ENCODE measurements around the gene SOWAHA.
"Not testable (repeated sequence)": the region's sequence is repeated elsewhere in the genome, so short reads cannot be mapped to it uniquely, and the experiment has no call there.

The SOWAHA gene

DNA sequence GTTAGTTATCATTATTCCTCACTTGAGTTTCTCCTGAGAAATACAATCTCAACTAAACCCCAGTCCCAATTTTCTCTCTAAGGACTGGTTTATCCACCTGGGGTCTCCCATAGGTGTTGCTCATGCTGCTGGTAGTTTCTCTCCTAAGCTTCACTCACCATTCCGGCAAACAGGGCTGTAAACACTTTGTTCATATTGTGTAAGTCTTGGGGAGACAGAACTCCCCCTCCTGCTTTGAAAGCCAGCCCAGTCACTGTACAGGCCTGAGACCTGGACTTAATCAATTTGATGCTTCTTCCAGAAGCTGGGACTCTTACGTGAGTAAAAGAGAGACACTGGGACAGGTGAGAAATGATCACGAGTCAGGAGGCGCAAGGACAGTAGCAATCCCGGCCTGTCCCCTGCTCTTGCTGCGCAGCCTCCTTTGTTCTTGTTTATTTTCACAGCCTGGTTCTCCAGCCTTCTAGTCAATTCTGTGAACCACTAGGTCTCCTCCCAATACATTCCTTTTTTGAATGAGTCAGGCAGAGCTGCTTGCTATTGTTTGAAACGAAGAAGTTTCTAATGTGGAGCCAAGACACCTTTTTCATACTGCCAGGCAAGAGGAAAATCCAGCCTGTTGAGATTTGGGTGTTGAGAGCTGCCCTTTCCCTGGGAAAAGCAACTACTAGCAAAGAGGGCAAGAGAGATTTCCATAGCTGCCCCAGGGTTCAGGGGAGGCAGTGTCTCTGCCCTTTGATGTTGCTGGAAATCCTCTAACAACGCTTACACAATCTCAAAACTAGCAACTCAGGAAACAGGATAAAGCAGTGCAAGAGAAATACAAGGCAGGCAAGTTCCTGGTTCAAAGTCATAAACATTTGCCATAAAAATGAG is 26.6 kb downstream of the SOWAHA start:
- intact Hi-C loops (cut with DNase I) = loop anchor here (10.0 kb wide), 1 partner anchor 125 kb away; the partner anchor contains the start of gene AFF4
- DNase-seq = no peak

DNA sequence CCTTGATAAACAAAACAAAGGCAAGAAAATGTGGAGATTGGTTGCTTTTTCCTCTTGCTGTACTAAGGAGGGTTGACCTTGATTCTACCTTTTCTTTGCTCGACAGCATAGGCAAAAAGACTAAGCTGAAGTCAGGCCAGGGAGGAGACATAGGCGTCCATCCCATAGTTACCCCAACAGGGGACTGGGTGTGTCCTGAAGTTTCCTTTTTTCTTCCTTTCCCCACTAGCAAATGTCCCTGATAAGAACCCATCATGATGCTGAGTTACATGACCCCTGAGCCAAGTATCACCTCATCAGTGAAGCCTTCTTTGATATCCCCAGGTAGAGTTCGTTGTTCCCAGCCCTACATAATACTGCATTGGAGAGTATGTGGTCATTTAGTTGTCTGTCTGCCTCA is 27.2 kb downstream of the SOWAHA start:
- DNase-seq = no peak
- intact Hi-C loops (cut with DNase I) = no loop called here

DNA sequence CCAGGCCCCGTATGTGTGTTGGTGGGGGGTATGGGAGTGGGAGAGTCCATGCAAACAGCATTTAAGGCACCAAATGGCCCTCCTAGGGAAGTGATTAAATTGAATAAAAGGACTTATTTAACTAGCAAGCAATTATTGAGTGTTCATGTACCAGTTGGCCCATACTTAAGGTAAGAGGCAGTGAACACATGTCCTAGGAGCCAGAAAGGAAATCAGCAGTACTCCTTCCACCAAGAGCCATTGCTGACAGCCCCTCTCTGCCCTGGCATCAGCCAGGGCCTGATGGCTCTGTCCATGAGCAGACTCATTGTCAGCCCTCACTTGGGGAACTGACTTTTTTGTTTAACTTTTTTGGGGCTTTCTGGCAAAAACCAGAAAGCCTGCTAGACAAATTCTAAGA is 27.8 kb downstream of the SOWAHA start:
- DNase-seq = no peak
- intact Hi-C loops (cut with DNase I) = no loop called here

- no peak for DNase-seq
- intact Hi-C loops (cut with DNase I) = no loop called here
Observed at GRCh38 chr5:132841305-132841704, 28.2 kb downstream of the SOWAHA start.

DNA sequence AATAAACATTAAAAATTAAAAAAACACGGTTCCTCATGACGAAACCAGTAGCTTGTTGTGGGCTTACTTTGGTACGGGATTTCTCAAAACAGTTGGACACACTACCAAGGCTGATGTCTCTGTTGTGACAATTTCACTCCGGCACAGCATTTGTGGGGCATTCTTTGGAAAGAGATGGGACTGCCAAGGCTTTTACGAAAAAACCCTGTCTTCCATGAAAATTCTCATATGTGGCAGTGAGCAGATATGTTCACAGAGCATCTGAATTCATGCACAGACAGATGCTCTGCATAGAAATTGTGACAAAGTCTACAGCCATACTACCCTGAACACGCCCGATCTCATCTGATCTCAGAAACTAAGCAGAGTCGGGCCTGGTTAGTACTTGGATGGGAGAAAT is 35.2 kb downstream of the SOWAHA start:
- no peak for DNase-seq
- intact Hi-C loops (cut with DNase I) = no loop called here

GRCh38 chr5:132849347-132849746 is 36.2 kb downstream of the SOWAHA start:
- no peak for DNase-seq
- intact Hi-C loops (cut with DNase I) = no loop called here

GRCh38 chr5:132850066-132850465 is 37.0 kb downstream of the SOWAHA start:
- intact Hi-C loops (cut with DNase I) = no loop called here
- DNase-seq = no peak

DNA sequence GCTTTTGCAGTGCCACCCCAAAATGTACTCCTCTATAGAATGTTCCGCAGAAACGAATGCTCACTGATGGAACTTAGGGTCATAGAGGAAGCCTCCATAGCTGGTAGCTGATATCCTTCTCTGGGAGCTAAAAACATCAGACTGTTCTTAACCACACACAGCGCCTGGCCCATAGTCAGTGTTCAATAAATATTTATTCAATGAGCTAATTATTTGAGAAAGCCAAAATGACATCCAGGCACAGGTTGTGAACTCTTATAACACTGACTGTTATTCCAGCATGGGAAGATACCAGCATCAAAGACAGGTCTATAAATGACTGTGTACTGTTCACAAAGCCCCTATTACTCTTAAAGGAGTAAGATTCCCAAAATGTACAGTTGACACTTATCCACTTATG is 40.2 kb downstream of the SOWAHA start:
- DNase-seq = no peak
- intact Hi-C loops (cut with DNase I) = no loop called here

DNA sequence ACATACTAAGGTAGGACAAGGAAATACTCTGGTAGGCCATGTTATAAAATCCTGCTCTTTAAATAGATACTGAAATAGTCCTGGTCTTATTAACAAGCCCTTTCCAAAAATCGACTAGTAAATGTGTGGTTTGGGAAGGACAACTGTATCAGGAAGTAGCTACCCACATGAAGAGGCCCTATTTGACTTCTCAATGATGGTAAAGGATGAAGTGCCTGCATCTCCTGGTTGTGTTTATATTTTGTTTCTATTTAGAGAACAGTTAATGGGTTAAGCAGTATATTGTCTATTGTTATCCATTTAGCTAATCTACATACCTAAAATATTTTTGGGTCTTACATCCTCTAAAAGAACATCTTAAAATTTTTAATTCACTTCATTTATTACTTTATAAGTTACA is 40.7 kb downstream of the SOWAHA start:
- no peak for DNase-seq
- intact Hi-C loops (cut with DNase I) = no loop called here

- intact Hi-C loops (cut with DNase I) = no loop called here
- DNase-seq = no peak
Observed at GRCh38 chr5:132854301-132854700, 41.2 kb downstream of the SOWAHA start.

- DNase-seq = not testable (repeated sequence)
Observed at GRCh38 chr5:132854992-132855391, 41.9 kb downstream of the SOWAHA start.

DNA sequence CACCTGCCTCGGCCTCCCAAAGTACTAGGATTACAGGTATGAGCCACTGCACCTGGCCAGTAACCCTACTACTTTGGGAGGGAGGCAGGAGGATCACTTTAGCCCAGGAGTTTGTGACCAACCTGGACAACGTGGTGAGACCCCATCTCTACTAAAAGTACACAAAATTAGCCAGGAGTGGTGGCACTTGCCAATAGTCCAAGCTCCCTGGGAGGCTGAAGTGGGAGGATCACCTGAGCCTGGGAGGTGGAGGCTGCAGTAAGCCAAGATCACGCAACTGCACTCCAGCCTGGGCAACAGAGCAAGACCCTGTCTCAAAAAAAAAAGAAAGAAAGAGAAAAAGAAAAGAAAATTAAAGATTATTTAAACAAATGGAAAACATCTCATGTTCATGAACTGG is 42.9 kb downstream of the SOWAHA start:
- DNase-seq = no peak
- intact Hi-C loops (cut with DNase I) = no loop called here

More at GRCh38 chr5:132854992-132855391, 41.9 kb downstream of the SOWAHA start:
- intact Hi-C loops (cut with DNase I) = not testable (repeated sequence)

DNA sequence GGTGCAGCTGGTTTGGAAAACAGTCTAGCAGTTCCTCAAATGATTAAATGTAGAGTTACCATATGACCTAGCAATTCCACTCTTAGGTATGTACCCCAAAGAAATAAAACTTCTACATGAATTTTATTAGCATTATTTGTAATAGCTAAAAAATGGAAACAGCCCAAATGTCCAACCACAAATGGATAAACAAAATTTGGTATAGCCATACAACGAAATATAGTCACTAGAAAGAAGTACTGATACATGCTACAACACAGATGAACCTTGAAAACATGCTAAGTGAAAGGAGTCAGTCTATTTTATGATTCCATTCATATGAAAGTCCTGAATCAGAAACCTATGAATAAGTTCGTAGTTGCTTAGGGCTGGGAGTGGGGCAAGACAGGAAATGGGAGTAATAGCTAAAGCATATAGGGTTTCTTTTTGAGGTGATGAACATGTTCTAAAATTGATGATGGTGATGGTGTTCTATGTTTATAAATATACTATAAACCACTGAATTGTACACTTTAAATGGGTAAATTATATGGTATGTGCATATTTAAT is 46.9 kb downstream of the SOWAHA start:
- intact Hi-C loops (cut with DNase I) = loop anchor here (10.0 kb wide), 1 partner anchor 205 kb away; the partner anchor contains the start of gene IL13
- DNase-seq = no peak

GRCh38 chr5:132860742-132861141 is 47.6 kb downstream of the SOWAHA start:
- no peak for DNase-seq
- intact Hi-C loops (cut with DNase I) = loop anchor here (10.0 kb wide), 1 partner anchor 206 kb away; the partner anchor contains the start of gene IL13

- no peak for DNase-seq
- intact Hi-C loops (cut with DNase I) = loop anchor here (5.0 to 10.0 kb wide), 4 partner anchors 34 to 211 kb away; partner anchors contain the start of genes IL13, KIF3A and SHROOM1
Observed at GRCh38 chr5:132865668-132866341, 52.7 kb downstream of the SOWAHA start.

Measured in posterior cingulate gyrus (tissue), 11 donors.